Neural crest cell (in vitro differentiated cells): Measurements from ENCODE around the gene GDF15. TPM values are rescaled to one million over a fixed set of nuclear protein-coding genes. Genes with fewer than 3 reads are reported as not detected.

Experiments
- DNase-seq: peaks from one replicate; pipeline ENCODE4 v3.0.0; 2021; ENCODE audit warnings: low read depth, mixed read lengths, low spot score
- H3K27ac Mint-ChIP-seq: one replicate; pipeline ENCODE4 v1.8.0; 2021; ENCODE audit warnings: mild to moderate bottlenecking, mixed read lengths; ENCODE audit not compliant: unreplicated experiment
- H3K27me3 Mint-ChIP-seq: 2 replicates; pipeline ENCODE4 v1.8.0; 2021; ENCODE audit warnings: low read depth, mild to moderate bottlenecking, mixed read lengths
- H3K36me3 Mint-ChIP-seq: 2 replicates; pipeline ENCODE4 v1.8.0; 2021; ENCODE audit warnings: low read depth, mild to moderate bottlenecking, mixed read lengths
- H3K4me1 Mint-ChIP-seq: 2 replicates; pipeline ENCODE4 v1.8.0; 2021; ENCODE audit warnings: mixed read lengths
- H3K4me3 Mint-ChIP-seq: one replicate; pipeline ENCODE4 v1.8.0; 2021; ENCODE audit warnings: mild to moderate bottlenecking, mixed read lengths
- H3K9me3 Mint-ChIP-seq: 2 replicates; pipeline ENCODE4 v1.8.0; 2021; ENCODE audit warnings: mixed read lengths
- long read RNA-seq: library from polyadenylated mRNA; unstranded; transcript quantifications from one replicate; pipeline ENCODE4 v2.0.0, GENCODE V29; 2020
- total RNA-seq: library from RNA; stranded (reverse); gene quantifications from 2 replicates; pipeline ENCODE4 v1.2.1, GENCODE V29; 2021
- TF ChIP-seq, protein P1 (sequence below): fragments of 200-600 bp; sonication (generic); conservative IDR thresholded peaks from 2 replicates; pipeline ENCODE4 v1.5.0; 2021; ENCODE audit warnings: antibody characterized with exemption, mild to moderate bottlenecking

The GDF15 gene, protein sequence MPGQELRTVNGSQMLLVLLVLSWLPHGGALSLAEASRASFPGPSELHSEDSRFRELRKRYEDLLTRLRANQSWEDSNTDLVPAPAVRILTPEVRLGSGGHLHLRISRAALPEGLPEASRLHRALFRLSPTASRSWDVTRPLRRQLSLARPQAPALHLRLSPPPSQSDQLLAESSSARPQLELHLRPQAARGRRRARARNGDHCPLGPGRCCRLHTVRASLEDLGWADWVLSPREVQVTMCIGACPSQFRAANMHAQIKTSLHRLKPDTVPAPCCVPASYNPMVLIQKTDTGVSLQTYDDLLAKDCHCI
- total RNA-seq = 1.2 TPM in 2 replicates
- long read RNA-seq, partial matches to known transcripts = 0 of 1 reads
- long read RNA-seq, other reads (novel, unspliced or antisense) = 0 of 1 reads

DNA sequence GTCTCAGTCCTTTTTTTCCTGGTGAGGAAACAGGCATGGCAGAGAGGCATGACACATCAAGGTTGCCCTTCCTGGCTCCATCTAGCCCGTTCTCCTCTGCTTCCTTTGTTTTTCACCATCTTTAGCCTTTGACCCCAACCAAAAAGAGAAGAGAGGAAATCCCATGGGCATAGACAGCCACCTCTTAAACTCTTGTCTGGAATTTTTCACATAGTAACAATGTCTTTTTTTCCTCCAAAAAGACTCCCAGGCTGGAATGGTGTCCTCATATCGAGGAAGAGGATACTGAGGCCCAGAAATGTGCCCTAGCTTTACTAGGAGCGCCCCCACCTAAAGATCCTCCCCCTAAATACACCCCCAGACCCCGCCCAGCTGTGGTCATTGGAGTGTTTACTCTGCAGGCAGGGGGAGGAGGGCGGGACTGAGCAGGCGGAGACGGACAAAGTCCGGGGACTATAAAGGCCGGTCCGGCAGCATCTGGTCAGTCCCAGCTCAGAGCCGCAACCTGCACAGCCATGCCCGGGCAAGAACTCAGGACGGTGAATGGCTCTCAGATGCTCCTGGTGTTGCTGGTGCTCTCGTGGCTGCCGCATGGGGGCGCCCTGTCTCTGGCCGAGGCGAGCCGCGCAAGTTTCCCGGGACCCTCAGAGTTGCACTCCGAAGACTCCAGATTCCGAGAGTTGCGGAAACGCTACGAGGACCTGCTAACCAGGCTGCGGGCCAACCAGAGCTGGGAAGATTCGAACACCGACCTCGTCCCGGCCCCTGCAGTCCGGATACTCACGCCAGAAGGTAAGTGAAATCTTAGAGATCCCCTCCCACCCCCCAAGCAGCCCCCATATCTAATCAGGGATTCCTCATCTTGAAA, at the start of gene GDF15:
GDF15 (plus strand) TSS at position 484 of the 868 bp plus-strand sequence; CDS start at position 516, 32 bp downstream.
- Mint-ChIP-seq H3K4me3 (no peak within 1 kb of the TSS), H3K4me1 (peaks cover 7% of the 10 kb centered on the region), H3K27ac (no peak within 1 kb of the TSS), H3K9me3 (no peaks in the 10 kb centered on the region), H3K36me3 (no peaks in the 10 kb centered on the region), H3K27me3 (peaks cover 62% of the 10 kb centered on the region)
- TF ChIP-seq, protein P1, sequence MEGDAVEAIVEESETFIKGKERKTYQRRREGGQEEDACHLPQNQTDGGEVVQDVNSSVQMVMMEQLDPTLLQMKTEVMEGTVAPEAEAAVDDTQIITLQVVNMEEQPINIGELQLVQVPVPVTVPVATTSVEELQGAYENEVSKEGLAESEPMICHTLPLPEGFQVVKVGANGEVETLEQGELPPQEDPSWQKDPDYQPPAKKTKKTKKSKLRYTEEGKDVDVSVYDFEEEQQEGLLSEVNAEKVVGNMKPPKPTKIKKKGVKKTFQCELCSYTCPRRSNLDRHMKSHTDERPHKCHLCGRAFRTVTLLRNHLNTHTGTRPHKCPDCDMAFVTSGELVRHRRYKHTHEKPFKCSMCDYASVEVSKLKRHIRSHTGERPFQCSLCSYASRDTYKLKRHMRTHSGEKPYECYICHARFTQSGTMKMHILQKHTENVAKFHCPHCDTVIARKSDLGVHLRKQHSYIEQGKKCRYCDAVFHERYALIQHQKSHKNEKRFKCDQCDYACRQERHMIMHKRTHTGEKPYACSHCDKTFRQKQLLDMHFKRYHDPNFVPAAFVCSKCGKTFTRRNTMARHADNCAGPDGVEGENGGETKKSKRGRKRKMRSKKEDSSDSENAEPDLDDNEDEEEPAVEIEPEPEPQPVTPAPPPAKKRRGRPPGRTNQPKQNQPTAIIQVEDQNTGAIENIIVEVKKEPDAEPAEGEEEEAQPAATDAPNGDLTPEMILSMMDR = peak; percentile 65
- peak; percentile 47 for DNase-seq

DNA sequence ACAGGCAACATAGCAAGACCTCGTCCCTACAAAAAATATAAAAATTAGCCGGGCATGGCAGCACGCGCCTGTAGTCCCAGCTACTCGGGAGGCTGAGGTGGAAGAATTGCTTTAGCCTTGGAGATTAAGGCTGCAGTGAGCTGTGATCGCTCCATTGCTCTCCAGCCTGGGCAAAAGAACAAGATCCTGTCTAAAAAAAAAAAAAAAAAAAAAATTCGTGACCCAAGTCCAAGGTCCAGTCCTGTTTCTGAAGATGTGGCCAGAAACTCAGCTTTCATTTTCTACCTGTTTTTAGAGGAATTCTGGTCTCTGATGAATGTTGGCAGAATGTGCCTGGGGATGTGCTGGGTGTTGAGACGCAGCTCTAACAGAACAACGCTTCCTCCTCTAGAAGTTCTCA, 47.4 kb upstream of the GDF15 start:
- TF ChIP-seq, protein P1 = no peak
- peak overlapping the region; percentile 4 for H3K4me3 Mint-ChIP-seq
- peaks cover 14% of the 10 kb centered on the region for H3K4me1 Mint-ChIP-seq
- peaks cover 56% of the 10 kb centered on the region for H3K27me3 Mint-ChIP-seq
- H3K27ac Mint-ChIP-seq = no peak overlapping the region
- DNase-seq = no peak
- no peaks in the 10 kb centered on the region for H3K9me3 Mint-ChIP-seq
- no peaks in the 10 kb centered on the region for H3K36me3 Mint-ChIP-seq

DNA sequence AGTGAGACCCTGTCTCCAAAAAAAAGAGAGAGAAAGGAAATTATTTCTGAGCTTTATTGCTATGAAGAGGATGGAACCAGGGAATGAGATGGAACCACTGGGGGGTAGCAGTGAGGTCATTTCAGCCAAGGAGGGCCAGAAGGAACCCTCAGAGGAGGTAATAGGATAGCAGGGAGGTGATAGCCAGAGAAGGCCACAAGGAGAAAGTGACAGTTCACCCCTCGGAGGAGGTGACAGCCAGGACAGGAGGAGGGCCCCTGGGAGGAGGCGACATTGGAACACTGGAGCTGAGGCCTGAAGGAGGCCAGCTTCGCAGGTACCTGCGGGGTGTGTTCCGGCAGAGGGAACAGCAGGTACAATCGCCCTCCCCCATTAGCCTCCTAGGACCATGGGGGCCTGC, 46.2 kb upstream of the GDF15 start:
- Mint-ChIP-seq H3K27me3 (peaks cover 68% of the 10 kb centered on the region), H3K4me1 (peaks cover 25% of the 10 kb centered on the region), H3K36me3 (no peaks in the 10 kb centered on the region), H3K9me3 (no peaks in the 10 kb centered on the region), H3K4me3 (peak overlapping the region; percentile 79), H3K27ac (no peak overlapping the region)
- TF ChIP-seq, protein P1 = peak; percentile 37
- DNase-seq = no peak

DNA sequence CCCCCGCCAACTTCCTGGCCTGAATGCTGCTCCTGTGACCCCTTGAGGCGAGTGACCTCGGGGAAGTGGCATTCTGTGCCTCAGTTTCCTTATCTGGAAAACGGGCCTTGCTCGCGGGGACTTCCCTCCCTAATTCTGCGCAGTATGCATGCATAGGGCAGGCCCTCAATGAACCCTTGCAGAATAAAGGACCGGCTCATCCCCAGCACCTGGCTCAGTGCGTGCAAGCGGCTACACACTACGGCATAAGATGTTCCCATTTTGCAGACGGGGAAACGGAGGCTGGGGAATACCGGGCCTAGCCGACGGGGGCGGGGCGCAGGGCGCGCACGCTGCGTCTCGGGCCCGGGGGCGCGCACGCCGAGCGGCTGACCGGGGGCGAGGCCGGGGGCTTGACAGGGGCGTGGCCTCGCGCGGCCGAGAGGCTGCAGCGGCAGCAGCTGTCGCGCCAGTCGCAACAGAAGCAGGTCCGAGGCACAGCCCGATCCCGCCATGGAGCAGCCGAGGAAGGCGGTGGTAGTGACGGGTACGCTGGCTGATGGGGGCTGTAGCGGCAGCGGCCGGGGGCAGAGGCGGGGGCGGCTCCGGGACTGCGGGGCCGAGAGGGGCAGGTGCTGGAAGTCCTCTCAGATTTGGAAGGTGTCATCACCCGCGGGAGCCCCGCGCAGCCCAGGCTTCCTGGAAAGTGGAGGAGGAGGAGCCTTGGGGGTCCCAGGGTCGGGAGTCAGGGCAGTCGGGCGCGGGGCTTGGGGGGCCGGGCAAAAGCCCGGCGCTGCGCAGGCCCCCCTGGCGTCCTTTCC, 45.6 kb upstream of the GDF15 start, which contains the start of gene PGPEP1:
PGPEP1 (plus strand) TSS at position 409 of the 800 bp plus-strand sequence; CDS start at position 493, 84 bp downstream.
- peaks cover 75% of the 10 kb centered on the region for H3K27me3 Mint-ChIP-seq

More for the DNA sequence above, 45.6 kb upstream of the GDF15 start, which contains the start of gene PGPEP1:
- peaks cover 31% of the 10 kb centered on the region for H3K4me1 Mint-ChIP-seq
- H3K36me3 Mint-ChIP-seq = no peaks in the 10 kb centered on the region
- DNase-seq = peak; percentile 60
- peak within 1 kb of the TSS; percentile 79 for H3K4me3 Mint-ChIP-seq
- TF ChIP-seq, protein P1 = no peak
- H3K27ac Mint-ChIP-seq = no peak within 1 kb of the TSS
- no peaks in the 10 kb centered on the region for H3K9me3 Mint-ChIP-seq
